GM10248 (cell line): Measurements from ENCODE around the gene ZPR1.
A peak's percentile ranks its signal among the peaks of the same experiment; 100 is the strongest.
"Not testable (repeated sequence)": the region's sequence is repeated elsewhere in the genome, so short reads cannot be mapped to it uniquely, and the experiment has no call there.

ENCODE experiments used
- CTCF ChIA-PET: fragments of 300-600 bp; sonication (Branson Sonifier 250); formaldehyde crosslinking; extraction: SDS; loops from one replicate; lab custom pipeline; 2021; ENCODE audit warnings: antibody characterized with exemption; lab: Yijun Ruan, JAX
- POLR2A ChIA-PET: fragments of 350-650 bp; sonication (Branson Sonifier 250); formaldehyde crosslinking; extraction: SDS; loops from one replicate; lab custom pipeline; 2020; ENCODE audit warnings: antibody characterized with exemption; lab: Yijun Ruan, JAX
- DNase-seq: peaks from one replicate; pipeline ENCODE4 v3.0.0; 2012; ENCODE audit errors: extremely low spot score
- TF ChIP-seq, protein P1 (sequence below): IDR thresholded peaks from 2 replicates; pipeline ENCODE4 v1.5.1; 2012; ENCODE audit warnings: mild to moderate bottlenecking, low read depth; ENCODE audit errors: extremely low read depth, missing control alignments, control extremely low read depth

The ZPR1 gene

DNA sequence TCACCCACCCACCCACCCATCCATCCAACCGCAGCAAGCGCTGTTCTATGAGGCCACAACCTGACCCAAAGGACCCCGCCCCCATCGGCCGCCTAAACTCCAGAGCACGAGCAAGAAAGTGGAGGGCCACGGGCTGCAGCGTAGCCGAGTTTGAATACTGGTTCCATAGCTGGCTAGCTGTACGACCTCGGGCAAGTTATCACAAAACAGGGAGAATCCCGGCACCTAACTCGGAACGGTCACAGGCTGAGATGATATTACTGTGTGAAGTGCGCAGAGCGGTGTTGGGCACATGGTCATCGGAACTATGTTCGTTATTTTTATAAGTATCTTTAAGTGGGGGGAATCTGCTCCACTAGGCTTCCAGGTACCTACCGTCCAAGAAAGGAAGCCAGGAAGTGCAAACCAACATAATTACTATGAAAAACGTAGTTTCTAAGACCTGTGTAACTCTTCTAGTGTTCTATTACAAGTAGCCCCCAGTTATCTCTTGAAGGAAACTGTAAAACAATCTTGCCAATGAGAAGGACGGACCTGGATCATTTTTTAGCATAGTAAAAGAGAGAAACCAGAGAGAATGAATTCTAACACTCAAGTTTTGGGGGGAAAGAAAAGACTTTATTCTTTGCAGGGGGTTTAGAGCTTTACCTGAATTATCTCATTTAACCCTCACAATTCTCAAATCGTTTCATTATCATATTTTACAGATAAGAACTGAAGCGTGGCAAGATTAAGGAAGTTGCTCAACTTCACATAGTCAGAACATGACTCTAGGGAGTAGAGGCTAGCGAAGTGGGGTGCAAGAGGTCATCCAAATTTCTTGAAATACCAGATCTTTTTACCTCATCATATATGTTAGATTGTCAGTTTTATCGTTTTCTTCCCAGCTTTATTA lies 14.4 kb downstream of the ZPR1 start:
- ChIA-PET CTCF (interaction anchor here (2.7 to 5.1 kb wide), 2 partner anchors 16 to 31 kb away, joined by 9 to 53 read pairs; partner anchors contain the start of genes APOA5 and ZPR1), POLR2A (interaction anchor here (1.4 kb wide), 1 partner anchor 13 kb away, joined by 3 read pairs; no protein-coding TSS in a partner anchor)
- TF ChIP-seq, protein P1, sequence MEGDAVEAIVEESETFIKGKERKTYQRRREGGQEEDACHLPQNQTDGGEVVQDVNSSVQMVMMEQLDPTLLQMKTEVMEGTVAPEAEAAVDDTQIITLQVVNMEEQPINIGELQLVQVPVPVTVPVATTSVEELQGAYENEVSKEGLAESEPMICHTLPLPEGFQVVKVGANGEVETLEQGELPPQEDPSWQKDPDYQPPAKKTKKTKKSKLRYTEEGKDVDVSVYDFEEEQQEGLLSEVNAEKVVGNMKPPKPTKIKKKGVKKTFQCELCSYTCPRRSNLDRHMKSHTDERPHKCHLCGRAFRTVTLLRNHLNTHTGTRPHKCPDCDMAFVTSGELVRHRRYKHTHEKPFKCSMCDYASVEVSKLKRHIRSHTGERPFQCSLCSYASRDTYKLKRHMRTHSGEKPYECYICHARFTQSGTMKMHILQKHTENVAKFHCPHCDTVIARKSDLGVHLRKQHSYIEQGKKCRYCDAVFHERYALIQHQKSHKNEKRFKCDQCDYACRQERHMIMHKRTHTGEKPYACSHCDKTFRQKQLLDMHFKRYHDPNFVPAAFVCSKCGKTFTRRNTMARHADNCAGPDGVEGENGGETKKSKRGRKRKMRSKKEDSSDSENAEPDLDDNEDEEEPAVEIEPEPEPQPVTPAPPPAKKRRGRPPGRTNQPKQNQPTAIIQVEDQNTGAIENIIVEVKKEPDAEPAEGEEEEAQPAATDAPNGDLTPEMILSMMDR: no peak
- DNase-seq: peak; percentile 44

- POLR2A ChIA-PET: interaction anchor here (1.4 kb wide), 1 partner anchor 14 kb away, joined by 3 read pairs; no protein-coding TSS in a partner anchor
- CTCF ChIA-PET: interaction anchor here (2.7 to 5.1 kb wide), 2 partner anchors 16 to 30 kb away, joined by 9 to 53 read pairs; partner anchors contain the start of genes APOA5 and ZPR1
Measured at GRCh38 chr11:116772443-116773202, 15.2 kb downstream of the ZPR1 start, which contains the start of gene BUD13. Gene BUD13, minus strand, starts transcription at chr11:116772987. Its CDS starts 23 bp downstream, at chr11:116772964.

GRCh38 chr11:116771935-116772334 lies 15.9 kb downstream of the ZPR1 start:
- ChIA-PET POLR2A (no interaction called here), CTCF (interaction anchor here (0.9 to 5.1 kb wide), 5 partner anchors 16 to 335 kb away, joined by 3 to 53 read pairs (median 5); partner anchors contain the start of genes APOA5 and ZPR1)
- TF ChIP-seq, protein P1: no peak
- DNase-seq: no peak

More at GRCh38 chr11:116772443-116773202, 15.2 kb downstream of the ZPR1 start, which contains the start of gene BUD13:
- TF ChIP-seq, protein P1: no peak
- DNase-seq: peak; percentile 96

- ChIA-PET CTCF (interaction anchor here (1.0 to 2.4 kb wide), 5 partner anchors 15 to 465 kb away, joined by 3 to 5 read pairs (median 3); no protein-coding TSS in a partner anchor), POLR2A (no interaction called here)
- TF ChIP-seq, protein P1: no peak
- no peak for DNase-seq
Measured at GRCh38 chr11:116762132-116762531, 25.7 kb downstream of the ZPR1 start.

GRCh38 chr11:116756044-116756443 lies 31.8 kb downstream of the ZPR1 start:
- POLR2A ChIA-PET, DNase-seq: not testable (repeated sequence)
- CTCF ChIA-PET: interaction anchor here (1.2 to 12.2 kb wide), 5 partner anchors 13 to 20 kb away, joined by 3 to 97 read pairs (median 4); no protein-coding TSS in a partner anchor

DNA sequence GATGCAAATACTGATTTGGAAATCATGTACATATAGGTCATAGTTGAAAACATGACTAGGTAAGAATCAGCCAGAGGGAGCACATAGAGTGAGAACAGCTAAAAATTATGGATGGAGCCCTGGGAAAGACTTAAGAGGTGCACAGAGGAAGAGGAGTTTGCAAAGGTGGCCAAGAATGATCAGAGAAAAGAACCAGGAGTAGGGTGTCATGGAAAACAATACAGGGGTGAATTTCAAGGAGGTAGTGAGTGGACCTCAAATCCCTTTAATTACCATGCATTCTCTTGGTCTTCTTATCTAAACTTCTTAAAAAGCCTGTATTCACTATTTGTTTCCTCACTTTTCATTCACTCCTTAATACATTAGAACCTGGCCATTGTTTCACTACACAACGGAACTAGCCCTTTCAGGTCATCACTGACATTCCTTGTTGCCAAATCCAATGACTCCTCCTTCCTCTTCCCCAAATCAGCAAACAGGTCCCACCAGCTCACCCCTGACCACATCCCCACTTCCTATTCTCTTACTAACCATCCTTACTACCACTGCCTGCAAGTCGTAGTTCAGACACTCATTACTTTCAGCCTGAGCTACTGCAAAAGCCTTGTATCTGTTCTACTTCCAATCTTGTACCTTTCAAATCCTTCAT lies 37.6 kb downstream of the ZPR1 start:
- ChIA-PET CTCF (interaction anchor here (1.0 to 12.2 kb wide), 4 partner anchors 8 to 15 kb away, joined by 3 to 97 read pairs (median 12); no protein-coding TSS in a partner anchor), POLR2A (no interaction called here)
- TF ChIP-seq, protein P1: no peak
- DNase-seq: no peak
